ENCODE measurements around the gene NME7.

The NME7 gene

DNA sequence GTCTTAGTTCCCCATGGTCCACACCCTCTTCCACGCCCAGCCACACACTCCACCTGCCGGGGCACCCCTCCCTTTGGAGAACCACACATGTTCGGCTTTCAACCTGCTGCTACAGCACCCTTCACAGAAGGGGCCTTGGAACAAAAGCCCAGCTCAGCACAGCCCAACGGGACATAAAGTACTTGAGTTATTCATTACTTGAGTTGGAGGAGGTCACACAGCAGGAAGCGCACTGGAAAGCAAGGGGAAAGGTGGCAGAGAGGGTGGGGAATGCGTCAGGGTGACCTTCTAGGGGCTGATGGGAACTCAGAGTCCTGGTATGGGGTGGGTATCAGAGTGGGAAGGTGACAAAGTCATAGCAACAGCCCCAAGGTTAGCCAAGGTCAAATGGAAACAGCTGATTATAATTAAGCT is 264.1 kb downstream of the NME7 start:
- DNase-seq, result no peak

DNA sequence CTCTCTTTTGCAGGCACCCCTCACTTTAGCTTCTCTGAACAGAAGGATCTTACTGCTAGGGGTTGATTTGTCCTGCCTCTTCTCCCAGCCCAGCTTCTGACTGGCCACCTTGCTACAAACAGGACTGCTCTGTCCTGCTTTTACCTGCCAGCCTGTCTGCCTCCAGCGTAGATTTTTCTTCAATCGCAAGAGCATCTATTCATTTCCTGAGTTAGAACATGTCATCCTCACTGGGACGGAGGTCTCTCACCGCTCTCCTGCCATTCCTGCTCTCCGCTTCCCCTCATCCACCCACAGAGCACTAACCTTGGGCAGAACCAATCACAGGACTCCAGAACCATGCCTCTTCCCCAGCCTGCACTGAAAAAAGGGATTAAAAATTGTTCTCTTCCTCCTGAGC is 264.6 kb downstream of the NME7 start:
- DNase-seq, result no peak

DNA sequence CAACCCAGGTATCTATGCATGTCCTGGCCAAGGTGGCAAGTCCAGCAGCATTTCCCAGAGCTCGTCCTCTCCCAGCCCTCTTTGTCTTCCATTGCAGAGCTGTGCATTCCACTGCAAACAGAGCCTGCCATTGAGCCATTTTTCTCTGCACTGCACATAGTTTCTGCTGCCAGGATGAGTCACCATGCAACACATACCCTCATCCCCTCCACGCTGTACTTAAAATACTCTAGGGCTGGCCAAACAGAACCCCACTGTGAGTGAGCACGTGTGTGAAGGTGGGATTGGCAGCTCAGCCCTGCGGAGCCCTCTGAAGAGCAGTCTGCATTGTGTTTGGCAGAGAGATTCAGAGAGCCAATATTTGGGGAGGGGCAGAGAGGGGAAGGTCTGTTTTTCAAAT is 265.0 kb downstream of the NME7 start:
- DNase-seq, result no peak

DNA sequence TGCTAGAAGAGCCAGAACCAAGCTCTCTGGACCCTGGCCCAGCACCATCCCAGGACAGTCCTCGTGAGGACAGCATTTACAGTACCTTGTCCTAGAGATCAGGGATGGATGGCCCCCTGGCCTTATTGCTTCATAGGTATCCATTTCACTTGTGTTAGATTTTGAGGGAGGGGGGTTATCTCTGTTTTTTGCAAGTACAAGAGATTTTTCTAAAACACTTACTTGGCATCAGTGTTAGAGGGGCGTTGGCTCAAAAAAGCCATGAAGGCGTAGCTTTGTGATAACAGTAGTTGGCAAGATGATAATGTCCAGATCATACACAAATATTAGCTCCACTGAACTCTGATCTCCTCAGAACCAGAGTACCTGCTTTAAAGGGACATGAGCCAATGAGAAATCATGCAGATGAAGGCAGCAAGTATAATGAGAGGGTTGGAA is 266.9 kb downstream of the NME7 start:
- DNase-seq, result no peak

DNA sequence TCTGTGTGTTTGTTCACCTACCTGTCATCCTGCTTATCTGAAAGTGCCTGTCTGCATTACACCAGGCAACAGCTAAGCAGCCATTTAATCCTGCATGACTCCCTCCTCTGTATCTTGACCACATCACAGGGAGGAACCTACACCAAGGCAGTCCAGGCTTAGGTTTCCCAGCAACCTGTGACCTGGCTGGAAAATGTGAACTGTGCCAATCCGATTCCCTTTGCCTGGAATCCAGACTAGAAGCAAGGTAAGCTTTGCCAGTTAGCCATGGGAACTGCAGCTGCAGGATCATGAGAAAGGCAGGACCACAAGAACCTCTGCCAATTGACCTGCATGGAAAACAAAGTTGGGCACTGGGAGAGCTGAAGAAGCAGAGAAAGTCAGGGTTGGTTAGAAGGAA is 267.4 kb downstream of the NME7 start:
- DNase-seq, result no peak

DNA sequence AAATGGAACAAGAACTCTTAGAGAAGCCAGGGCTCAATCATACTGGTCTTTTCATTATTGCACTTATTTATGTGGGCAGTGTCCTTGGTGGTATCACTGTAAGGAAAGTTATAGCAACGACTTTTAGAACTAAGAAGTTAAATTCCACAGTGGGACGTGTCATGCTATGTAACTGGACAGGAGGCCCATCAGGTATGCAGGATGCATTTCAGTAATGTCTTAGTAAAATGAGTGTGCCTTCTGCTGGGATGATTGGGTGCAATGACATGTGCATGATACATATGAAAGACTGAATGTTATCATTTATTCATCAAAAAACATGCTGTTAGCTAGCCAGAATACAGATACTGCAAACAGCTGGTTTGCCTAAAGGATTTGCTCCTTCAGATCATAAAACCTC is 268.0 kb downstream of the NME7 start:
- DNase-seq, result no peak

DNA sequence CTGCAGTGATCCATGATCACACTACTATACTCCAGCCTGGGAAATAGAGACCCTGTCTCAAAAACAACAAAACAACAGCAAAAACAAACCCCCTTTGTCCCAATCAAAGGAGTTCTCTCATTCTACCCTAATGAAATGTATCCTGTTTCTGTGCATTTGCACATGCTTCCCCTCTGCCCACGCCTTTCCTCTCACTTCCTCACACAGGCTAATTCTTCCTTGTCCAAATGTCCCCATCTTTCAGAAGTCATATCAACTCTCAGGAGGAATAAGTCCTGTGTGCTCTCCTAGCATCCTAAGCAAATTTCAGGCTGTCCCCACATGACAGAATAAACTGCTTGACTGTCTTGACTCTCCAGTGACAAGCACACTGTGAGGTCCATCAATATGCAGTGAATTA is 269.2 kb downstream of the NME7 start:
- DNase-seq, result no peak

DNA sequence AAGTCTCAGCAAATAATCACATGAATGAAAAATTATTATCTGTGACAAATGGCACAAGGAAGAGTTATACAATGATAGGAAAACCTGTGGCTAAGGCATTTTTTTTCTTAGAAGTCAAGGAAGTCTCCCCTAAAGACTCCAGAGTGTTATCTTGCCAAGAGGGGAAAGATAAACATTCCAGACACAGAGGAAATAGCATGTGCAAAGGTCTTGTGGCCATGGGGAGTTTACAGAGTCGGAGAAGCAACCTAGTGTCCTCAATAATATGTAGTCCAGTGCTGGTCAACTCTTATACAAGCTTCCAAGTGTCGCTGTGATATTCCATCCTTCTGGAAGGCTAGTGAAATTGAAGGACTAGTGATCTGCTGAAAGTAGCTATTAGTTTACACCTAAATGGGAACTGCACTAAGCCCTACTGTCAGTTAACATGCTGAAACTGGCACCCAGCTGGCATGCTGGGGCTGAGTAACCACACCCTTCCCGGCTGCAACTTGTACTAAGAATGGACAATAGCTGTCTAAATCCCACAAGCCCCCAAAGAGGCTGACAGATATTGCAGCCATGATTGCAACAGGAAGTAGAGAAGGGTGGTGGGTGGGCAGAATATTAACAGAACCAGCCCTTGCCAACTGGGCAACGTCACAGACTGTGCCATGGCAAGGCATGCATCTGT is 272.6 kb downstream of the NME7 start:
- DNase-seq, result no peak

DNA sequence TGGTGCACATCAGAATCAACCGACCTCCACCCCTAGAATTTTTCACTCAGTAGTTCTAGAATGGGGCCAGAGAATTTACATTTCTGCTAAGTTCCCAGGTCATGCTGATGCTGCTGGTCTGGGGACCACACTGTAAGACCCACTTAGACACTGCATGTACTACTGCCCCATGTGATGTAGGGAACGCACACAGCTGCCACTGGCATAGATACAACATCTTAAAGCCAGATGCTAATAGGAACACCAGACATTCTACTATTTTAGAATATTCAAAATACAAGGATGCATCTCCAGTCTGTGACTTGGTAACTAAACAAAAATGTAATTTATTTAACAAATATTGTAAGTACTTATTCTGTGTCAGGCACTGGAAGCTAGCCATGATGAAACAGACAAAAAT is 275.2 kb downstream of the NME7 start:
- no peak for DNase-seq

DNA sequence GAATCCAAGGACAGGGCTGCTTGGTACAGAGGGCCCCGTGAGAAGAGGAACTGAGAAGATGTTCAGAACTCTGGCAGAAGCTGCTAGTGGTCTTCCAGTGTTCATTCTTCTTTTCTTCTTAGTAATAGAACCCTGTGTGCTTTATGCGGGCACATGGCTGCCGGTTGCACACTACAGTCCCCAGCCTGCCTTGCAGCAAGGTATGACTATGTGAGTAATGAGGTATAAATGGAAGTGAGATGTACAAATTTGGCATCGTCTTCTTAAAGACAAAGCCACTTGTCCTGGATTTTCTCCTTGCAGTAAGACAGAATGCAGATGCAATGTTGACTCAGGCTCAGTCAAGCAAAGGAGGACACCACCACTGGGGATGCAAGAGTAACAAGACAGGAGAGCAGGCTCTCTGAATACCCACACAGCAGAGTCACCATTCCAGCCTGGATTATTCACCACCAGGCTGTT is 276.1 kb downstream of the NME7 start:
- DNase-seq, result no peak

DNA sequence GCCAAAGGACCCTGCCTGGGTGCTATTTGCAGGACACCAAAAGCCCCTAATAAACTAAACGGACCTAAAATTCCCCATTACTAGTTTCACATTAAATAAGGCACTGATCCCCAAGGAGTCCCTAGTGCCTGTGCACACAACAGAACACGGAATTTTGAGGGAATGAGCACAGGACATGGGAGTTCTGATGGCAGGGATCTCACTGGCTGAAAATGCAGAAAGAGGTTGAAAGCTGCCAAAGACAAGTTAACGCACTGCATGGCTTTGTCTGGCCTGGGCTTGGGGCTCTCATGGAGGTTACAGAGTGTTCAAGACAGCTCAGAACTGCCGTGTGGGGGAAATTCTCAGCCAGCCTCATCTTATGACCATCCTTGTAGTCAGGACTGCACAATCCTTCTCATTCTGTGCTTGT is 276.7 kb downstream of the NME7 start:
- no peak for DNase-seq

DNA sequence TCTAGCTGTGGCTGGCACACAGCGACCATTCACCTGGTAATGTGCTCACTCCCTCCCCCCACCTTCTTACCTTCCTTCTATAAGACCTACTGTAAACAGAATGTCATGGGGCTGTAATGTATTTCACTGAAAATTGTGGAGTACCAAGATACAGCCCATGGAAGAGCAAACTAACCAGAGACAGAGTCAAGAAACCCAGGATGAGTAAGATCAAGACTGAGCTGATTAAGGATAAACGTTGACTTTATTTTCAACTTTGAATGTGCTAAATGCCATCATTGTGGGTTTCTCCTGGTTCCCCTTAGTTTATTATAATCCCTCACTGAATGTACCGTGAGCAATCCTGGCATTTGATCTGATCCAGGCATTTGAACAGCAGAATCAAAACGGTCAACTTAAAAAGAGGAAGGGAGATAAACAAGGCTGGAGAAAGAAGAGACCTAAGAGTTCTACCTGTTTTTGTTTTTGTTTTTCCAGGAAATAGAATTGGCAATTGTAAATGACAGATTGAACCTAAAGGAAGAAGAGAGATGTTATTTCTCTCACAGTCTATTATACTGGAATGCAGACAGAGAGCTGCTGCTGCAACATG is 277.2 kb downstream of the NME7 start:
- DNase-seq, result no peak

DNA sequence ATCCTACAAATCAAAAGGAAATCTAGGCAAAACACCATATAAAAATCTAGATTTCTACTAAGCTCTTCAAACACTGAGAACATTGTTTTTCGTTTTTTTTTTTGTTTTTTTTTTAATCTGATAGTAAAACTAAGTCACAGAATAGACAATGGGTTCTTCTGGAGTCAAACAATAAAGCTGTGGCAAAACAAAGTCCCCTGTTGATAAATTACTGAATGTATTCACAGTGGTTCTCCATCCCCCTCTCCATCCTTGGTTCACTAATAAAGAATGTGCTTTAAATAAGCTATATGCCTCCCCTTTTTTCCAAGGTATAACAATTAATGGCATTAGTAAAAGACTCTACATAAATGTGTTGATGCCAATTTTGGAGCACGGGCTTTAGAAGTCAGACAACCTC is 277.8 kb downstream of the NME7 start:
- no peak for DNase-seq

DNA sequence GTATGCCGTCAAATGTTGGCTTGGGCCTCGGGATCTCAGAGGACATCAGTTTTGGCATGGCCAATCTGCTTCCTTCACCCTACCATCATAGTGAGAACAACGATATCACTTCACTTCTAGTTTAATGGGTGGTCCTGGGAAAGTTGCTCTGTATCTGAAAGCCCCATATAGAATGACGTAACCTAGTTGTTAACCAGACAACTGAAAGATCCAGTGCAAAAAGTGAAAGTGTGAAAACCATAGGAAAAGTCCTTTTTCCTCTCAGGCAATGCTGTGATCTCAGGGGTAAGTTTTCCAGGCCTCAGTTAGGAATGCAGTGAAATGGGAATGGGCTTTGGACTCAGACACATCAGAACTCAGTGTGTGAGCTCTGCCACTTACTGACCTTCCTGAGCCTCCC is 279.7 kb downstream of the NME7 start:
- DNase-seq, result no peak

DNA sequence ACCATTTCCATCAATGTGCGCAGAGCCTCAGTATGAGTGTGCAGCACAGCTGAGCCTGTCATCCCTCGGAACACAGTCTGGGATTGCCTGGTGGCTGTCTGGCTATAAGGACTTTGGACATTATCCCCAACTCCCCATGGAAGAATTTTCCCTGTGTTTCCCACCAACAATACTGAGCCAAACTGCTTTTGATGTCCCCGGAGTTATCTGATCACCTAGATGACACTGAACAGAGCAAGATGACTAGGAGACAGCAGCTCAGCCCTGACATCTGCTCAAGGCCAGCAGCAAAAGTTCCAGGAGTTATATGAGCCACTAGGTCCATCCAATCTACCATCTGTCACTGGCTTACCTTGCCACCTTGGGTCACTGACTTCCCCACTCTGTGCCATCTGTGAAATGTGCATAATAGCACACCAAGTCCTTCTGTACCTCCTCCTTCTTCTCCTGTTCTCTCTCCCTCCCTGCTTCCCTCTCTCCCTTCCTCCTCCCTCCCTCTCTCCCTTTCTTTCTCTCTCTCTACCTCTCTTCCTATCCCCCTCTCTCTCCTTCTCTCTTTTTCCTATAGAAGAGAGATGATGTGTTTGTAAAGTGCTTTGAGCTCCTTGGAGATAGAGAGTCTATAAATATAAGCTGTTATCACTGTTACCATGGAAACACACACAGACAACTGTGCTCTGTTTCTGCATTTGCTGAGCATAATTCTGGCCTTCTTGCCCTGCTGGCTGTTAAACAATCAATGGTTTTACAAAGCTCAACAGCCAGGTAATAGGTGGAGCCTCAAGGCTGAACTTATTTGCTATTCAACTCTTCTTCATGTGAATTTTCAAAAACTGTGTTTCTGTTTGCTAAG is 280.8 kb downstream of the NME7 start:
- DNase-seq, result no peak

DNA sequence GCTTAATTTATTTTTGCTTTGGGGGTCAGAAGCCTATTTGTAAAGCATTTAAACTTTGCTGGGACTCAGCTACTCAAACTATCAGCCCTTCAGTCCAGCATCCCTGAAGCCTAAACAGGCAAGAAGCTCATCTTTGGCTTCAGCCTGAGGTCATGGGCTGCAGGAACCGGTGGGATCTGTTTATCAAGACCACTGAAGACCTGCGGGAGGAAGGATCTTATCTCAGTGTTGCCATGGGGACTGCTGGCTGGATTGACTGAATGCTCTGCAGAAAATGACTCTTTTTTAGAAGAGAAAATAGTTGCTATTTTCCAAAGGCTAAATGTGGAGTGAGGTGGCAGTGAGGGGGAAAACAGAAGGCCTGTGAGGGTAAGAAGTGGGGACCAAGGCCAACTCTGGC is 281.7 kb downstream of the NME7 start:
- DNase-seq, result no peak

Measured in stimulated activated naive CD4-positive, alpha-beta T cell treated with Interleukin-2 at 50 U/mL for 16 hours (primary cell).